A549 (cell line): ENCODE data around the gene SMYD4.

ENCODE experiments used
- CHD4 ChIP-seq: fragments of 200-600 bp; sonication (generic); IDR thresholded peaks from 2 replicates; pipeline ENCODE4 v1.6.1; 2016; ENCODE audit warnings: antibody characterized with exemption, mild to moderate bottlenecking, borderline replicate concordance
- PHF8 ChIP-seq: fragments of 200-600 bp; sonication (generic); IDR thresholded peaks from 2 replicates; pipeline ENCODE4 v1.6.1; 2016; ENCODE audit warnings: low read depth, mild to moderate bottlenecking, antibody characterized with exemption, moderate library complexity, borderline replicate concordance
- POLR2A ChIP-seq: IDR thresholded peaks from 2 replicates; pipeline ENCODE4 v1.6.1; 2012; ENCODE audit warnings: mild to moderate bottlenecking, low read length
- RAD21 ChIP-seq, 2 experiments: fragments of >200 bp in 1 of 2; sonication (Bioruptor Twin) in 1 of 2; formaldehyde crosslinking in 1 of 2; IDR thresholded peaks in 1 of 2; conservative IDR thresholded peaks in 1 of 2; 2 replicates in 1 of 2; 3 replicates in 1 of 2; pipeline ENCODE4 v1.6.1; 2012 to 2018; ENCODE audit warnings: inconsistent platforms in 1 of 2
- SMC3 ChIP-seq: fragments of >200 bp; sonication (Bioruptor Twin); formaldehyde crosslinking; IDR thresholded peaks from 3 replicates; pipeline ENCODE4 v1.6.1; 2018; ENCODE audit warnings: inconsistent platforms
- ZFP36 ChIP-seq: fragments of 450-650 bp; IDR thresholded peaks from 2 replicates; pipeline ENCODE4 v1.6.1; 2014; ENCODE audit warnings: borderline replicate concordance; ENCODE audit not compliant: partially characterized antibody
- TF ChIP-seq, protein P1 (sequence below): fragments of >200 bp; sonication (Bioruptor Twin); formaldehyde crosslinking; IDR thresholded peaks from 3 replicates; pipeline ENCODE4 v1.5.1; 2016
- TF ChIP-seq, protein P2 (sequence below): IDR thresholded peaks from 2 replicates; pipeline ENCODE4 v1.6.1; 2012

DNA sequence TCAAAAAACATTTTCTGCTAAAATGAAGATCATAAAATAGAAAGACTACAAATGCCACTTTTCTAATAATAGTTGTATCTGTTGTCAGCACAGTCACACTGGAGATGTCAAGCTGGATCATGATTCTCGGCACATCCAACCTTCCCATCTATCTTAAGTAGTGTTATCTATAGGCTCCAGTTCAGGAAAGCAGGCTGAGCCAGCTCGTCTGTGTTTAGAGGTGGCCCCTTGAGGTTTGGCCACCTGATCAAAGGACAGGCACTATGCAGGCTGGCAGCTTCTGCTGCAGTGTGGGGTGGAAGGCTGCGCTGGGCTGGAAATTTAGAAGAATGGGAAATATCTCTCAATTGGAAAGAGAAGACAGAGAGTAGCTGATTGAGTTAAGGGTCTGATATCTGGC, 32.4 kb downstream of the SMYD4 start:
- TF ChIP-seq SMC3 (no peak), ZFP36 (no peak), POLR2A (no peak), CHD4 (no peak), PHF8 (no peak), RAD21 (conservative IDR thresholded peaks at IDR 0.05 in 1 of 2, IDR thresholded peaks at IDR 0.05 in 1 of 2) (no peak)
- TF ChIP-seq, protein P1, sequence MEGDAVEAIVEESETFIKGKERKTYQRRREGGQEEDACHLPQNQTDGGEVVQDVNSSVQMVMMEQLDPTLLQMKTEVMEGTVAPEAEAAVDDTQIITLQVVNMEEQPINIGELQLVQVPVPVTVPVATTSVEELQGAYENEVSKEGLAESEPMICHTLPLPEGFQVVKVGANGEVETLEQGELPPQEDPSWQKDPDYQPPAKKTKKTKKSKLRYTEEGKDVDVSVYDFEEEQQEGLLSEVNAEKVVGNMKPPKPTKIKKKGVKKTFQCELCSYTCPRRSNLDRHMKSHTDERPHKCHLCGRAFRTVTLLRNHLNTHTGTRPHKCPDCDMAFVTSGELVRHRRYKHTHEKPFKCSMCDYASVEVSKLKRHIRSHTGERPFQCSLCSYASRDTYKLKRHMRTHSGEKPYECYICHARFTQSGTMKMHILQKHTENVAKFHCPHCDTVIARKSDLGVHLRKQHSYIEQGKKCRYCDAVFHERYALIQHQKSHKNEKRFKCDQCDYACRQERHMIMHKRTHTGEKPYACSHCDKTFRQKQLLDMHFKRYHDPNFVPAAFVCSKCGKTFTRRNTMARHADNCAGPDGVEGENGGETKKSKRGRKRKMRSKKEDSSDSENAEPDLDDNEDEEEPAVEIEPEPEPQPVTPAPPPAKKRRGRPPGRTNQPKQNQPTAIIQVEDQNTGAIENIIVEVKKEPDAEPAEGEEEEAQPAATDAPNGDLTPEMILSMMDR, result no peak
- TF ChIP-seq, protein P2, sequence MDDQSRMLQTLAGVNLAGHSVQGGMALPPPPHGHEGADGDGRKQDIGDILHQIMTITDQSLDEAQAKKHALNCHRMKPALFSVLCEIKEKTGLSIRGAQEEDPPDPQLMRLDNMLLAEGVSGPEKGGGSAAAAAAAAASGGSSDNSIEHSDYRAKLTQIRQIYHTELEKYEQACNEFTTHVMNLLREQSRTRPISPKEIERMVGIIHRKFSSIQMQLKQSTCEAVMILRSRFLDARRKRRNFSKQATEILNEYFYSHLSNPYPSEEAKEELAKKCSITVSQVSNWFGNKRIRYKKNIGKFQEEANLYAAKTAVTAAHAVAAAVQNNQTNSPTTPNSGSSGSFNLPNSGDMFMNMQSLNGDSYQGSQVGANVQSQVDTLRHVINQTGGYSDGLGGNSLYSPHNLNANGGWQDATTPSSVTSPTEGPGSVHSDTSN, result no peak
